CD4-positive, alpha-beta T cell (primary cell): ENCODE data around the gene MRPS7. TPM values are rescaled to one million over a fixed set of nuclear protein-coding genes. Genes with fewer than 3 reads are reported as not detected.

Experiments used
- ATAC-seq: fragments of 200-7000 bp; cut with Tn5 transposase; one replicate; pipeline ENCODE4 v1.10.0; 2022; ENCODE audit warnings: mild to moderate bottlenecking; ENCODE audit not compliant: poor library complexity
- CTCF ChIA-PET: fragments of 350-600 bp; sonication (Branson Sonifier 250); formaldehyde crosslinking; loops from one replicate; lab custom pipeline; 2021; ENCODE audit warnings: antibody characterized with exemption, inconsistent platforms; lab: Charles Lee
- POLR2A ChIA-PET: fragments of 350-600 bp; sonication (Branson Sonifier 250); formaldehyde crosslinking; loops from one replicate; lab custom pipeline; 2021; ENCODE audit warnings: antibody characterized with exemption, inconsistent platforms; lab: Charles Lee
- DNase-seq, 14 experiments: peaks; one replicate each; pipeline ENCODE4 v3.0.0-alpha.2; 2013 to 2020; ENCODE audit warnings: mixed read lengths in 2 of 14
- H3K27ac ChIP-seq, 2 donors: one replicate each; pipeline versions ENCODE4 v1.5.1 to v1.7.0; 2013; ENCODE audit warnings: low read length in 2 of 2, low read depth in 1 of 2, mild to moderate bottlenecking in 1 of 2
- H3K27me3 ChIP-seq, 2 experiments: 1 replicate in 1 of 2; 2 replicates in 1 of 2; pipeline versions ENCODE4 v1.6.1 to v1.7.0; 2013; ENCODE audit warnings: low read length in 2 of 2, control low read depth in 1 of 2, mild to moderate bottlenecking in 1 of 2, moderate library complexity in 1 of 2; ENCODE audit not compliant: insufficient read depth in 2 of 2, control insufficient read depth in 1 of 2
- H3K36me3 ChIP-seq: one replicate; pipeline ENCODE4 v1.6.1; 2013; ENCODE audit warnings: low read length, control low read depth; ENCODE audit not compliant: insufficient read depth
- H3K4me1 ChIP-seq: one replicate; pipeline ENCODE4 v1.6.1; 2013; ENCODE audit warnings: low read length, control low read depth; ENCODE audit not compliant: insufficient read depth
- H3K4me3 ChIP-seq: one replicate; pipeline ENCODE4 v1.5.1; 2013; ENCODE audit warnings: mild to moderate bottlenecking, low read length, moderate library complexity
- H3K9me3 ChIP-seq, 2 experiments: 1 replicate in 1 of 2; 2 replicates in 1 of 2; pipeline versions ENCODE4 v1.6.1 to v1.7.0; 2013; ENCODE audit warnings: low read length in 2 of 2, mild to moderate bottlenecking in 2 of 2, control low read depth in 1 of 2, moderate library complexity in 1 of 2; ENCODE audit not compliant: control insufficient read depth in 1 of 2, insufficient read depth in 1 of 2
- H3K27ac Mint-ChIP-seq: one replicate; pipeline ENCODE4 v1.8.0; 2020; ENCODE audit warnings: mixed read lengths
- H3K27me3 Mint-ChIP-seq: one replicate; pipeline ENCODE4 v1.8.0; 2021; ENCODE audit warnings: mixed read lengths
- H3K36me3 Mint-ChIP-seq: one replicate; pipeline ENCODE4 v1.8.0; 2021; ENCODE audit warnings: low read depth, mixed read lengths
- H3K4me1 Mint-ChIP-seq: one replicate; pipeline ENCODE4 v1.8.0; 2021; ENCODE audit warnings: low read depth, mixed read lengths
- H3K4me3 Mint-ChIP-seq: one replicate; pipeline ENCODE4 v1.8.0; 2020; ENCODE audit warnings: mild to moderate bottlenecking, mixed read lengths
- H3K9me3 Mint-ChIP-seq: one replicate; pipeline ENCODE4 v1.8.0; 2020; ENCODE audit warnings: mixed read lengths
- intact Hi-C, 2 experiments: fragments of 100-400 bp; cut with DNase I in 1 of 2; cut with micrococcal nuclease in 1 of 2; formaldehyde crosslinking; loops; one replicate each; pipeline versions ENCODE4 v1.15.1 to v1.9.0; 2023 to 2025; cut with DNase I, micrococcal nuclease
- total RNA-seq, 174 experiments: library from RNA in 2 of 174; stranded (reverse) in 2 of 174; gene quantifications; one replicate each; pipeline ENCODE4 v1.2.3 and lab custom pipeline; 2021 to 2026
- TF ChIP-seq, protein P1 (sequence below): fragments of 200-600 bp; IDR thresholded peaks from one replicate; pipeline ENCODE4 v1.8.0; 2022; ENCODE audit warnings: antibody characterized with exemption, mild to moderate bottlenecking

Gene MRPS7
- total RNA-seq, 2 experiments from 2014 or later: 33.2 to 35.2 TPM

DNA sequence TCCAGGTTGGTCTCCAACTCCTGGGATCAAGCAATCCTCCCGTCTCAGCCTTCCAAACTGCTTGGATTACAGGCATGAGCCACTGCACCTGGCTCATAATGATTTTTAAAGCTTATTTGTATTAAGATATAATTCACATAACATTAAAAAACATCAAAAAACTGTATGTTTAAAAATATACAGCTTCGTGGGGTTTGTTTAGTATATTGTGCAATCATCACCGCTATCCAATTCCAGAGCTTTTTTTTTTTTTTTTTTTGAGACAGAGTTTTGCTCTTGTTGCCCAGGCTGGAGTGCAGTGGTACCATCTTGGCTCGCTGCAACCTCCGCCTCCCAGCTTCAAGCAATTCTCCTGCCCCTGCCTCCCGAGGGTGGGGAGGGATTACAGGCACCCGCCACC, 38.6 kb downstream of the MRPS7 start:
- Mint-ChIP-seq H3K4me1 (peaks cover 1% of the 10 kb centered on the region), H3K36me3 (no peaks in the 10 kb centered on the region), H3K27ac (no peak overlapping the region), H3K27me3 (no peaks in the 10 kb centered on the region), H3K9me3 (no peaks in the 10 kb centered on the region), H3K4me3 (no peak overlapping the region)
- intact Hi-C loops: no loop called here
- ATAC-seq: no peak
- H3K4me3 ChIP-seq: no peak overlapping the region
- DNase-seq: no peak
- peaks cover 10% of the 10 kb centered on the region for H3K4me1 ChIP-seq
- TF ChIP-seq, protein P1, sequence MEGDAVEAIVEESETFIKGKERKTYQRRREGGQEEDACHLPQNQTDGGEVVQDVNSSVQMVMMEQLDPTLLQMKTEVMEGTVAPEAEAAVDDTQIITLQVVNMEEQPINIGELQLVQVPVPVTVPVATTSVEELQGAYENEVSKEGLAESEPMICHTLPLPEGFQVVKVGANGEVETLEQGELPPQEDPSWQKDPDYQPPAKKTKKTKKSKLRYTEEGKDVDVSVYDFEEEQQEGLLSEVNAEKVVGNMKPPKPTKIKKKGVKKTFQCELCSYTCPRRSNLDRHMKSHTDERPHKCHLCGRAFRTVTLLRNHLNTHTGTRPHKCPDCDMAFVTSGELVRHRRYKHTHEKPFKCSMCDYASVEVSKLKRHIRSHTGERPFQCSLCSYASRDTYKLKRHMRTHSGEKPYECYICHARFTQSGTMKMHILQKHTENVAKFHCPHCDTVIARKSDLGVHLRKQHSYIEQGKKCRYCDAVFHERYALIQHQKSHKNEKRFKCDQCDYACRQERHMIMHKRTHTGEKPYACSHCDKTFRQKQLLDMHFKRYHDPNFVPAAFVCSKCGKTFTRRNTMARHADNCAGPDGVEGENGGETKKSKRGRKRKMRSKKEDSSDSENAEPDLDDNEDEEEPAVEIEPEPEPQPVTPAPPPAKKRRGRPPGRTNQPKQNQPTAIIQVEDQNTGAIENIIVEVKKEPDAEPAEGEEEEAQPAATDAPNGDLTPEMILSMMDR: no peak
- ChIA-PET CTCF (interaction anchor here (0.8 kb wide), 1 partner anchor 23 kb away, joined by 4 read pairs; no protein-coding TSS in a partner anchor), POLR2A (no interaction called here)
- no peak overlapping the region for H3K27ac ChIP-seq
- H3K9me3 ChIP-seq: no peaks in the 10 kb centered on the region
- no peaks in the 10 kb centered on the region for H3K27me3 ChIP-seq
- H3K36me3 ChIP-seq: no peaks in the 10 kb centered on the region

DNA sequence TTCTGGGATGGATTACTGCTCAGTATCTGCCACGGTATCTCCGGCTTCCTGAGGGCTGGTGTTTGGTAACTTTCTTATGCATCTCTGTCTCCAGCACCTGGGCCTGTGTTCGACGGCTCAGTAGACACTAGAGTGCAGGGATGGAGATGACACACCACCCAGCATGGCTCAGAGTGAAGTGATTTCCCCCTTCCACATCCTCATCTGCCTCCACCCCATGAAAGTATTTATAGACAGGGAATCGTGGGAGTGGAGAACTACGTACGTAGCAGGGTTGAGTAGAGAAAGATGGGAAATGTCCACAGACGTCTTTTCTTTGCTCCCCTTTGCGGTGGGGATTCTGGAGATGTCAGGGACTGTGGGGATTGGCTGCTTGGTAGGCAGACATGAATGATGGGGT, 39.4 kb downstream of the MRPS7 start:
- peaks cover 4% of the 10 kb centered on the region for H3K4me1 ChIP-seq

DNA sequence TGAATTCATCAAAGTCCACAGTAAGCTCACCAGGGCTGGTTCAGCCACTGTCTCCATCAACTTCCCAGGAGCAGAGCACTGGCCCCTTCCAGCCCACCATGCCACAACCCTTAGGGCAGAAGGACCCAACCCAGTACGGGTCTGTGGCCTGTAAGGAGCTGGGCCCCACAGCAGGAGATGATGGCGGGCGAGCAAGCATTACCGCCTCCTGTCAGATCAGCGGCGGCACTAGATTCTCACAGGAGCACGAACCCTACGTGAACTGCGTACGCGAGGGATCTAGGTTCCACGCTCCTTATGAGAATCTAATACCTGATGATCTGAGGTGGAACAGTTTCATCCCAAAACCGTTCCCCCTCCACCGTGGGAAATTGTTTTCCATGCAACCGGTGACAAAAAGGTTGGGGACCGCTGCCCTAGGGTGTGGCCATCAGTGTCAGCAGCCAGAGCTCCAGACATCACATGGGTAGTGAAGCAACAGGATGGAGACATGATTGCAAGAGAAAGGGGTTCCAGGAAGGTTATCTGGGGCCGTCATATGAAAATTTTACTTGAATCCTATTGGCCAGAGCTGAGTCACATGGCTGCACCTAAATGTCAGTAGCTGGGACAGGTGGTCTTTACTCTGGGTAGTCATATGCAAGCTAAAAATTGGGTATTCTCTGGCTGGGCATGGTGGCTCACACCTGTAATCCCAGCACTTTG, 40.0 kb downstream of the MRPS7 start:
- no peaks in the 10 kb centered on the region for H3K9me3 Mint-ChIP-seq
- H3K4me1 Mint-ChIP-seq: no peaks in the 10 kb centered on the region
- H3K27ac ChIP-seq: no peak overlapping the region
- TF ChIP-seq, protein P1: no peak
- intact Hi-C loops: no loop called here
- no peaks in the 10 kb centered on the region for H3K9me3 ChIP-seq
- no peak overlapping the region for H3K4me3 Mint-ChIP-seq
- ChIA-PET POLR2A (no interaction called here), CTCF (interaction anchor here (1.2 kb wide), 1 partner anchor 22 kb away, joined by 4 read pairs; no protein-coding TSS in a partner anchor)
- no peak overlapping the region for H3K4me3 ChIP-seq
- no peak for ATAC-seq
- H3K27me3 Mint-ChIP-seq: no peaks in the 10 kb centered on the region
- DNase-seq: peak in 2 of 14 experiments; percentile 48 to 51
- H3K4me1 ChIP-seq: peaks cover 4% of the 10 kb centered on the region
- no peaks in the 10 kb centered on the region for H3K27me3 ChIP-seq
- H3K27ac Mint-ChIP-seq: no peak overlapping the region
- H3K36me3 Mint-ChIP-seq: no peaks in the 10 kb centered on the region
- no peaks in the 10 kb centered on the region for H3K36me3 ChIP-seq

More for the DNA sequence above, 39.4 kb downstream of the MRPS7 start:
- ATAC-seq (no peak), DNase-seq (peak in 2 of 14 experiments; percentile 49 to 50)
- no peaks in the 10 kb centered on the region for H3K36me3 Mint-ChIP-seq
- no peak overlapping the region for H3K4me3 ChIP-seq
- no peaks in the 10 kb centered on the region for H3K9me3 ChIP-seq
- TF ChIP-seq, protein P1: no peak
- H3K4me1 Mint-ChIP-seq: no peaks in the 10 kb centered on the region
- no peaks in the 10 kb centered on the region for H3K36me3 ChIP-seq
- no peak overlapping the region for H3K27ac Mint-ChIP-seq
- H3K27me3 ChIP-seq: no peaks in the 10 kb centered on the region
- ChIA-PET CTCF (interaction anchor here (1.2 kb wide), 1 partner anchor 23 kb away, joined by 4 read pairs; no protein-coding TSS in a partner anchor), POLR2A (no interaction called here)
- H3K9me3 Mint-ChIP-seq: no peaks in the 10 kb centered on the region
- intact Hi-C loops: no loop called here
- no peak overlapping the region for H3K4me3 Mint-ChIP-seq
- H3K27ac ChIP-seq: no peak overlapping the region
- no peaks in the 10 kb centered on the region for H3K27me3 Mint-ChIP-seq
